GM20000 (cell line): ENCODE data around the gene AGAP1.

Source experiments
- DNase-seq: peaks from one replicate; pipeline ENCODE4 v3.0.0; 2012; ENCODE audit warnings: low spot score
- CTCF ChIP-seq: IDR thresholded peaks from 2 replicates; pipeline ENCODE4 v1.5.1; 2012; ENCODE audit warnings: mild to moderate bottlenecking, control low read depth; ENCODE audit errors: extremely low read depth, missing control alignments

Gene AGAP1

GRCh38 chr2:235510318-235510717 lies 16.5 kb downstream of the AGAP1 start:
- TF ChIP-seq CTCF: no peak
- no peak for DNase-seq

GRCh38 chr2:235511187-235511661 lies 17.4 kb downstream of the AGAP1 start:
- DNase-seq: no peak
- TF ChIP-seq CTCF: no peak

GRCh38 chr2:235511751-235512698 lies 18.2 kb downstream of the AGAP1 start:
- TF ChIP-seq CTCF: no peak
- no peak for DNase-seq

GRCh38 chr2:235512699-235513053 lies 18.8 kb downstream of the AGAP1 start:
- TF ChIP-seq CTCF: no peak
- no peak for DNase-seq

- no peak for DNase-seq
- TF ChIP-seq CTCF: no peak
These were observed 20.3 kb downstream of the AGAP1 start for GRCh38 chr2:235513984-235514626.

- DNase-seq: no peak
- TF ChIP-seq CTCF: no peak
These were observed 21.0 kb downstream of the AGAP1 start for GRCh38 chr2:235514627-235515363.
